Ishikawa (cell line): ENCODE data around the gene TSPAN9.

Source experiments
- CEBPB ChIP-seq: IDR thresholded peaks from 2 replicates; pipeline ENCODE4 v1.6.1; 2012
- CREB1 ChIP-seq: IDR thresholded peaks from 2 replicates; pipeline ENCODE4 v1.6.1; 2012; ENCODE audit warnings: low read depth
- EP300 ChIP-seq: IDR thresholded peaks from 2 replicates; pipeline ENCODE4 v1.6.1; 2012; ENCODE audit warnings: borderline replicate concordance
- FOXM1 ChIP-seq: IDR thresholded peaks from 2 replicates; pipeline ENCODE4 v1.6.1; 2012; ENCODE audit warnings: low read depth, borderline replicate concordance
- NFIC ChIP-seq: IDR thresholded peaks from 2 replicates; pipeline ENCODE4 v1.6.1; 2012
- RAD21 ChIP-seq: IDR thresholded peaks from 2 replicates; pipeline ENCODE4 v1.6.1; 2012; ENCODE audit warnings: low read depth
- TAF1 ChIP-seq: IDR thresholded peaks from 2 replicates; pipeline ENCODE4 v1.6.1; 2012; ENCODE audit warnings: low read depth, mild to moderate bottlenecking
- TEAD4 ChIP-seq: IDR thresholded peaks from 2 replicates; pipeline ENCODE4 v1.6.1; 2012
- TF ChIP-seq, protein P1 (sequence below): IDR thresholded peaks from 2 replicates; pipeline ENCODE4 v1.6.1; 2012
- TF ChIP-seq, protein P2 (sequence below): IDR thresholded peaks from 2 replicates; pipeline ENCODE4 v1.6.1; 2012; ENCODE audit warnings: low read depth, mild to moderate bottlenecking
- TF ChIP-seq, protein P3 (sequence below): IDR thresholded peaks from 2 replicates; pipeline ENCODE4 v1.6.1; 2012

DNA sequence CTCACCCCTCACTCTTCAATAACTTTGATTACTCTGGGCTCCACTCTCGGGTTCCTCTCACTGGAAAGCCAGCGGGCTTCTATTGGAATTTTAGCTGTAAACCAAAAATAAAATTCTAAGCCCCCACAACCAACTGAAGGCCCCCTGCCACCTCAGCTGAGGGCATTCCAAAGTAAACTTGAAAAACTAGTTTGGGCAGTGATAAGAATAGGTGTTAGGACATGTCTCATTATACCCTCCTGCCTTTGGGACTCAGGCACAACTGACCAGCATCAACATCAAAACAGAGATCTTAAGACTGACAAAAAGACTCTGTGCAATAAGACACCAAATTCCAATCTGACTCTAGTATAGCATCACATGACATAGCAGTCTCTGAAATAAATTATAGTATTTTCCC lies 11.9 kb upstream of the TSPAN9 start:
- TF ChIP-seq, protein P1, sequence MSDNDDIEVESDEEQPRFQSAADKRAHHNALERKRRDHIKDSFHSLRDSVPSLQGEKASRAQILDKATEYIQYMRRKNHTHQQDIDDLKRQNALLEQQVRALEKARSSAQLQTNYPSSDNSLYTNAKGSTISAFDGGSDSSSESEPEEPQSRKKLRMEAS = no peak
- TF ChIP-seq, protein P2, sequence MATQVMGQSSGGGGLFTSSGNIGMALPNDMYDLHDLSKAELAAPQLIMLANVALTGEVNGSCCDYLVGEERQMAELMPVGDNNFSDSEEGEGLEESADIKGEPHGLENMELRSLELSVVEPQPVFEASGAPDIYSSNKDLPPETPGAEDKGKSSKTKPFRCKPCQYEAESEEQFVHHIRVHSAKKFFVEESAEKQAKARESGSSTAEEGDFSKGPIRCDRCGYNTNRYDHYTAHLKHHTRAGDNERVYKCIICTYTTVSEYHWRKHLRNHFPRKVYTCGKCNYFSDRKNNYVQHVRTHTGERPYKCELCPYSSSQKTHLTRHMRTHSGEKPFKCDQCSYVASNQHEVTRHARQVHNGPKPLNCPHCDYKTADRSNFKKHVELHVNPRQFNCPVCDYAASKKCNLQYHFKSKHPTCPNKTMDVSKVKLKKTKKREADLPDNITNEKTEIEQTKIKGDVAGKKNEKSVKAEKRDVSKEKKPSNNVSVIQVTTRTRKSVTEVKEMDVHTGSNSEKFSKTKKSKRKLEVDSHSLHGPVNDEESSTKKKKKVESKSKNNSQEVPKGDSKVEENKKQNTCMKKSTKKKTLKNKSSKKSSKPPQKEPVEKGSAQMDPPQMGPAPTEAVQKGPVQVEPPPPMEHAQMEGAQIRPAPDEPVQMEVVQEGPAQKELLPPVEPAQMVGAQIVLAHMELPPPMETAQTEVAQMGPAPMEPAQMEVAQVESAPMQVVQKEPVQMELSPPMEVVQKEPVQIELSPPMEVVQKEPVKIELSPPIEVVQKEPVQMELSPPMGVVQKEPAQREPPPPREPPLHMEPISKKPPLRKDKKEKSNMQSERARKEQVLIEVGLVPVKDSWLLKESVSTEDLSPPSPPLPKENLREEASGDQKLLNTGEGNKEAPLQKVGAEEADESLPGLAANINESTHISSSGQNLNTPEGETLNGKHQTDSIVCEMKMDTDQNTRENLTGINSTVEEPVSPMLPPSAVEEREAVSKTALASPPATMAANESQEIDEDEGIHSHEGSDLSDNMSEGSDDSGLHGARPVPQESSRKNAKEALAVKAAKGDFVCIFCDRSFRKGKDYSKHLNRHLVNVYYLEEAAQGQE = no peak
- TF ChIP-seq CEBPB (no peak), EP300 (no peak), RAD21 (no peak), NFIC (no peak), CREB1 (no peak), TAF1 (no peak), FOXM1 (no peak), TEAD4 (no peak)
- TF ChIP-seq, protein P3, sequence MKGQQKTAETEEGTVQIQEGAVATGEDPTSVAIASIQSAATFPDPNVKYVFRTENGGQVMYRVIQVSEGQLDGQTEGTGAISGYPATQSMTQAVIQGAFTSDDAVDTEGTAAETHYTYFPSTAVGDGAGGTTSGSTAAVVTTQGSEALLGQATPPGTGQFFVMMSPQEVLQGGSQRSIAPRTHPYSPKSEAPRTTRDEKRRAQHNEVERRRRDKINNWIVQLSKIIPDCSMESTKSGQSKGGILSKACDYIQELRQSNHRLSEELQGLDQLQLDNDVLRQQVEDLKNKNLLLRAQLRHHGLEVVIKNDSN = no peak
